Skeletal muscle cell (primary cell): ENCODE measurements around the gene ABCF3.

ENCODE experiments used
- DNase-seq: peaks from one replicate; pipeline ENCODE4 v3.0.0-alpha.2; 2010; ENCODE audit warnings: low read depth
- H3K4me3 ChIP-seq: 2 replicates; pipeline ENCODE4 v1.5.1; 2011; ENCODE audit warnings: low read depth, mild to moderate bottlenecking, control low read depth, low read length, moderate library complexity

The ABCF3 gene

GRCh38 chr3:184166671-184167070, 19.3 kb upstream of the ABCF3 start:
- no peak overlapping the region for H3K4me3 ChIP-seq
- DNase-seq = no peak

GRCh38 chr3:184167786-184168185, 18.2 kb upstream of the ABCF3 start:
- DNase-seq = no peak

GRCh38 chr3:184168363-184169120, 17.5 kb upstream of the ABCF3 start:
- H3K4me3 ChIP-seq = no peak overlapping the region
- DNase-seq = no peak

More at GRCh38 chr3:184167786-184168185, 18.2 kb upstream of the ABCF3 start:
- H3K4me3 ChIP-seq = no peak overlapping the region

- no peak for DNase-seq
- H3K4me3 ChIP-seq = no peak overlapping the region
Measured at GRCh38 chr3:184169896-184170875, 15.8 kb upstream of the ABCF3 start.

GRCh38 chr3:184171562-184171961, 14.4 kb upstream of the ABCF3 start:
- no peak for DNase-seq
- no peak overlapping the region for H3K4me3 ChIP-seq

GRCh38 chr3:184172681-184173373, 13.2 kb upstream of the ABCF3 start:
- H3K4me3 ChIP-seq = no peak overlapping the region
- DNase-seq = peak; percentile 75

GRCh38 chr3:184173374-184173722, 12.7 kb upstream of the ABCF3 start:
- DNase-seq = no peak
- H3K4me3 ChIP-seq = no peak overlapping the region

GRCh38 chr3:184174284-184174645, 11.7 kb upstream of the ABCF3 start:
- DNase-seq = no peak
- no peak overlapping the region for H3K4me3 ChIP-seq

GRCh38 chr3:184174646-184175492, 11.1 kb upstream of the ABCF3 start, which contains the start of gene AP2M1:
Gene AP2M1 (plus strand): TSS chr3:184174855. CDS start chr3:184176994, 2,139 bp downstream.
- DNase-seq = peak; percentile 98
- H3K4me3 ChIP-seq = peak within 1 kb of the TSS; percentile 99

- H3K4me3 ChIP-seq = peak overlapping the region; percentile 99
- no peak for DNase-seq
Measured at GRCh38 chr3:184175506-184175905, 10.5 kb upstream of the ABCF3 start.

- DNase-seq = no peak
Measured at GRCh38 chr3:184175981-184176376, 10.0 kb upstream of the ABCF3 start.

GRCh38 chr3:184176377-184177330, 9.3 kb upstream of the ABCF3 start:
- peak overlapping the region; percentile 99 for H3K4me3 ChIP-seq
- peak; percentile 90 for DNase-seq

More at GRCh38 chr3:184175981-184176376, 10.0 kb upstream of the ABCF3 start:
- H3K4me3 ChIP-seq = peak overlapping the region; percentile 99

GRCh38 chr3:184177331-184177731, 8.7 kb upstream of the ABCF3 start:
- H3K4me3 ChIP-seq = peak overlapping the region; percentile 99

GRCh38 chr3:184177767-184178306, 8.2 kb upstream of the ABCF3 start:
- no peak for DNase-seq
- H3K4me3 ChIP-seq = no peak overlapping the region

More at GRCh38 chr3:184177331-184177731, 8.7 kb upstream of the ABCF3 start:
- no peak for DNase-seq

- H3K4me3 ChIP-seq = no peak overlapping the region
- no peak for DNase-seq
Measured at GRCh38 chr3:184178521-184179138, 7.4 kb upstream of the ABCF3 start.

GRCh38 chr3:184180165-184180564, 5.8 kb upstream of the ABCF3 start:
- no peak for DNase-seq
- no peak overlapping the region for H3K4me3 ChIP-seq

- no peak overlapping the region for H3K4me3 ChIP-seq
- no peak for DNase-seq
Measured at GRCh38 chr3:184181596-184181995, 4.4 kb upstream of the ABCF3 start.
